ENCODE measurements around the gene C19orf25. TPM values are rescaled to one million over a fixed set of nuclear protein-coding genes. Genes with fewer than 3 reads are reported as not detected.

C19orf25 gene
- total and polyA plus RNA-seq, 9 donors, result 1.1 to 26.3 (median 22.2) TPM

DNA sequence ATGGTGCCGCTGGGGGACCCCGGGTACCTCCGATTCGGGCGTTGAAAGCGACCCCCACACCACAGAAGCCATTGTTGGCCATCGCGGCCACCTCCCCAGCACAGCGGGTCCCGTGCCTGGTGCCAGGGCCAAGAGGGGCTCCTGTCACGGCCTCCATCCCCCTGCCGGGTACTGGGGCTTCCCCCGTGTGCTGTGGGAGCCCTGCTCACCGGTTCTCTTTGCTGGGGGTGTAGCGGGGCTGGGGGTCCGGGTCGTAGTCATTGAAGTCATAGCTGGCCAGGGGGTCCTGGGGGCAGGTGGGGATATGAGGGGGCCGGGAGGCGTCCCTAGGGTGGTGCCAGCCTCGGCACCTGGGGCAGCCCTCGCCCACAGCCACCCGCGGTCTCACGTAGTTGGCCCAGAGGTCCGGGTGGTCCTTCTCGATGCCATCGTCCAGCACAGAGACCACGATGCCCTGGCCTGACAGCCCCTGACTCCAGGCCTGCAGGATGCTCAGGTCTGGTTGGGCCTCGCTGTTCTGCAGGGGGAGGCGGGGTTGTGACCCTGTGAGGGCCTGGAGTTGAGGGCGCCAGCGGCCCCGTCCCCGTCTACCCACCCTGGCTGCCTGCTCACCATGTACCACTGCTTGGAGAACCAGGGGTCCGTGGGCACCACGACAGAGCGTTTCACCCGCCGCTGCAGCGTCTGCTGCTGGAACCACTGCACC lies 8.7 kb upstream of the C19orf25 start:
- 90 to 91% (median 90%) methylated on average over 35 to 40 of the region's 40 CpGs for WGBS, 3 donors
- no peaks in the 10 kb centered on the region for H3K36me3 ChIP-seq
- no peak overlapping the region for H3K27ac ChIP-seq
- TF ChIP-seq EP300 (IDR thresholded peaks at IDR 0.05) (no peak), POLR2A (IDR thresholded peaks at IDR 0.05) (no peak)
- TF ChIP-seq, protein P1, sequence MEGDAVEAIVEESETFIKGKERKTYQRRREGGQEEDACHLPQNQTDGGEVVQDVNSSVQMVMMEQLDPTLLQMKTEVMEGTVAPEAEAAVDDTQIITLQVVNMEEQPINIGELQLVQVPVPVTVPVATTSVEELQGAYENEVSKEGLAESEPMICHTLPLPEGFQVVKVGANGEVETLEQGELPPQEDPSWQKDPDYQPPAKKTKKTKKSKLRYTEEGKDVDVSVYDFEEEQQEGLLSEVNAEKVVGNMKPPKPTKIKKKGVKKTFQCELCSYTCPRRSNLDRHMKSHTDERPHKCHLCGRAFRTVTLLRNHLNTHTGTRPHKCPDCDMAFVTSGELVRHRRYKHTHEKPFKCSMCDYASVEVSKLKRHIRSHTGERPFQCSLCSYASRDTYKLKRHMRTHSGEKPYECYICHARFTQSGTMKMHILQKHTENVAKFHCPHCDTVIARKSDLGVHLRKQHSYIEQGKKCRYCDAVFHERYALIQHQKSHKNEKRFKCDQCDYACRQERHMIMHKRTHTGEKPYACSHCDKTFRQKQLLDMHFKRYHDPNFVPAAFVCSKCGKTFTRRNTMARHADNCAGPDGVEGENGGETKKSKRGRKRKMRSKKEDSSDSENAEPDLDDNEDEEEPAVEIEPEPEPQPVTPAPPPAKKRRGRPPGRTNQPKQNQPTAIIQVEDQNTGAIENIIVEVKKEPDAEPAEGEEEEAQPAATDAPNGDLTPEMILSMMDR (IDR thresholded peaks at IDR 0.05), result no peak
- peaks cover 14% of the 10 kb centered on the region for H3K4me1 ChIP-seq (ENCODE audit: insufficient read depth)
- peak in 3 of 5 donors; percentile 24 to 45 (median 35) for DNase-seq
- H3K27me3 ChIP-seq, result no peaks in the 10 kb centered on the region
- no peak overlapping the region for H3K4me3 ChIP-seq
- H3K9me3 ChIP-seq, result no peaks in the 10 kb centered on the region
- intact Hi-C loops (cut with DNase I), result no loop called here

DNA sequence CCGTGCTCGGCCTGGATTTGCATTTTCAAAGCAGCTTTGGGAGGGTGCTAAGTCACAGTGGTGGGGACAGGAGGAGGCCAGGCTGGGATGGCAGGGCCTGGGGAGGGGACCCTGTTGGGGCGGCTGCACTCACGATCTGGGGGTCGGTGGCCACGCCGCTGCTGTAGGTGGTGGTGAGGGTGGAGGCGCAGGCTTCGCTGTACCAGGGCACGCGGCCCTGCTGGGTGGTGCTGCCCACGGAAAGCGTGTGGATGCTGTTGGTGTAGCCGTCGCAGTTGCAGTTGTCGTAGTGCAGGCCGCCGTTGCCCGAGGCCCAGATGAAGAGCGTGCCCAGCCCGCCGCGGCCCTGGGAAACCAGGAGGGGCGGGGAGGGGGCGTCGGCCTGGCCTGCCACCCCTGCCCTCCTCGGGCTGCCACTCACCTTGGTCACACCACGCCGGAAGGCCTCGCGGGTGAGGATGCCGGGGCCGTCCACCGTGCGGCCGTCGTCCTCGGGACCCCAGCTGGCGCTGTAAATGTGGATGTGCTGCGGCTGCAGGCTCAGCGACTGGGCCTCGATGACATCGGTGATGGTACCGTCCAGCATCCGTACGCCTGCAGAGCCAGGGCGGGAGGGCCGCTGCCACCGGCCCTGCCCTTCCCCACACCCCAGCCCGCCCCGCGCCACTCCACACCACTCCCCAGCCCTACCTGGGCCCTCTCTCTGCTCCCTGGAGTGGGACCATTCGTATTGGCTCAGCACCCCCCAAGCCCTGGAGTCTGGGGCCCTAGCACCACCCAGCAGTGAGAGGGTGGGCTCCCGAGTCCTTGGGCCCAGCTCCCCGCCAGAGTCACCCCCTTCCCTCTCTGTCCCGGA lies 7.9 kb upstream of the C19orf25 start:
- peak in 1 of 5 donors; percentile 21 for DNase-seq
- TF ChIP-seq EP300 (IDR thresholded peaks at IDR 0.05) (no peak), POLR2A (IDR thresholded peaks at IDR 0.05) (no peak)
- TF ChIP-seq, protein P1 (IDR thresholded peaks at IDR 0.05), result no peak
- Histone ChIP-seq H3K4me3 (no peak overlapping the region), H3K9me3 (no peaks in the 10 kb centered on the region), H3K27me3 (no peaks in the 10 kb centered on the region), H3K27ac (no peak overlapping the region), H3K36me3 (no peaks in the 10 kb centered on the region), H3K4me1 (ENCODE audit: insufficient read depth) (peaks cover 13% of the 10 kb centered on the region)
- WGBS, 3 donors, result 92 to 96% (median 93%) methylated on average over 38 to 56 of the region's 56 CpGs
- intact Hi-C loops (cut with DNase I), result no loop called here

DNA sequence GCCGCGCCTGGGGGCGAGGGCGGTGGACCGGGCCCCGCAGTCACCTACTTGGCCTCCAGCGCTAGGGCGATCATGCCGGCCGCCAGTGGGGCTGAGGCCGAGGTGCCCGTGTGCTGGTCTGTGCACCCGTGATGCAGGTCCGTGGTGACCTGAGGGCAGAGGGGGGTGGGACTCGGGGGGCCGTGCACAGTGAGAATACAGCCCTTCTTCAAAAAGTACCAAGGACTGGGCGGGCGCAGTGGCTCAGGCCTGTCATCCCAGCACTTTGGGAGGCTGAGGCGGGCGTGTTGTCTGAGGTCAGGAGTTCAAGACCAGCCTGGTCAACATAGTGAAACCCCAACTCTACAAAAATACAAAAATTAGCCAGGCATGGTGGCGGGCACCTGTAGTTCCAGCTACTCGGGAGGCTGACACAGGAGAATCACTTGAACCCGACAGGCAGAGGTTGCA lies 5.0 kb upstream of the C19orf25 start:
- Histone ChIP-seq H3K36me3 (no peaks in the 10 kb centered on the region), H3K9me3 (no peaks in the 10 kb centered on the region), H3K4me1 (ENCODE audit: insufficient read depth) (no peaks in the 10 kb centered on the region), H3K27me3 (no peaks in the 10 kb centered on the region), H3K27ac (no peak overlapping the region), H3K4me3 (no peak overlapping the region)
- TF ChIP-seq, protein P1 (IDR thresholded peaks at IDR 0.05), result no peak
- TF ChIP-seq POLR2A (IDR thresholded peaks at IDR 0.05) (no peak), EP300 (IDR thresholded peaks at IDR 0.05) (no peak)
- DNase-seq, result no peak
- intact Hi-C loops (cut with DNase I), result no loop called here
- 83 to 89% (median 84%) methylated on average over 17 to 23 of the region's 23 CpGs for WGBS, 3 donors

DNA sequence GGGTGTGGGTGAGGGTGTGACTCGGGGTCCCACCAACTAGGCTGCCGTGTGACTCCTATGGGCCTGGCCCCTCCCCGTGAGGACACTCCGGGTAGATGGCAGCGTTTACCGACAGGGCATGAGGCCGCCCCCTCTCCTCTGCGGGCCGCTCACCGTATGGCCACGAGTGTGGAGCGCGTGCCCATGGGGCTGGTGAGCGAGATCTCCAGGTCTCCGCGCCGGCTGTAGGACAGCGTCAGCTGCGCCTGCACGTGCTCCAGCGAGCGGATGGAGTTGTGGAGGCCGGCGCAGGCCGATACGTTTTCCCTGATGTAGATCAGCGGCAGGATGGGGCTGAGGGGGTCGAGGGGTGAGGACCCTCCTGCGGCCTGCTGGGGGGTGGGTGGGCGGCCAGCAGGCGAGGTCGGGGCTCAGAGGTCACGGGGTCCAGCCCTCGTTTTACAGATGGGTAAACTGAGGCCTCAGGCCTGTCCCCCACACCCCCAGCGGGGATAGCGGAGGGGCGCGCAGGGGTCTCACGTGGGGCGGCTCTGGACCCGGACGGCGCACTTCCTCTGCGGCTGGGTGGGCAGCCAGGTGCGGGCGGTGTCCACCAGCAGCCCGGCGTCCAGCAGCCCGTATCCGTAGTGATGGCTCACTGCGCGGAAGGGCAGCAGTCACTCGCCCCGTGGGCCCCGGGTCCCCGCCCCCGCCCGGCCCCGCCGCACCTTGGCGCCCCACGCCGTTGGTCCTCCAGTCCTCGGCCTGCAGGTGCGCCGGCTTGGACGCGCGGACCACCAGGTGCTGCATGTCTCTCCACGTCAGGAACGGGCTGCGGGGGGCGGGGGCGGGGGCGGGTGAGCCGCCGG lies 4.3 kb upstream of the C19orf25 start:
- peak in 1 of 5 donors; percentile 23 for DNase-seq
- TF ChIP-seq EP300 (IDR thresholded peaks at IDR 0.05) (no peak), POLR2A (IDR thresholded peaks at IDR 0.05) (no peak)
- TF ChIP-seq, protein P1 (IDR thresholded peaks at IDR 0.05), result no peak
- Histone ChIP-seq H3K27me3 (no peaks in the 10 kb centered on the region), H3K4me1 (ENCODE audit: insufficient read depth) (peaks cover under 1% of the 10 kb centered on the region), H3K27ac (no peak overlapping the region), H3K9me3 (no peaks in the 10 kb centered on the region), H3K4me3 (no peak overlapping the region), H3K36me3 (no peaks in the 10 kb centered on the region)
- WGBS, 3 donors, result 85 to 90% (median 86%) methylated on average over 50 to 77 of the region's 77 CpGs
- intact Hi-C loops (cut with DNase I), result no loop called here
